Measurements from ENCODE around the gene MAN1C1. TPM values are rescaled to one million over a fixed set of nuclear protein-coding genes. Genes with fewer than 3 reads are reported as not detected.

MAN1C1 gene
- total RNA-seq, 1 experiment from 2014 or later = 9.3 TPM

GRCh38 chr1:25569597-25570396 is 46.8 kb upstream of the MAN1C1 start:
- H3K27ac Mint-ChIP-seq = no peak overlapping the region
- Histone ChIP-seq H3T11ph (ENCODE audit: low read length) (no peak overlapping the region), H2BK120ac (ENCODE audit: low read depth, low read length, poor library complexity, severe bottlenecking) (no peak overlapping the region), H3K23me2 (ENCODE audit: insufficient read length, low read depth, low read length, poor library complexity, severe bottlenecking) (no peaks in the 10 kb centered on the region), H4K5ac (ENCODE audit: insufficient read length, low read depth, low read length) (no peak overlapping the region), H3K56ac (ENCODE audit: insufficient read length, low read depth, low read length) (no peak overlapping the region), H2BK12ac (ENCODE audit: insufficient read length, low read depth, low read length) (no peak overlapping the region), H3K9ac (ENCODE audit: extremely low read depth, insufficient read length, low read length) (no peak overlapping the region), H3K79me1 (ENCODE audit: insufficient read depth, low read depth, low read length, poor library complexity, severe bottlenecking) (no peaks in the 10 kb centered on the region), H4K20me1 (ENCODE audit: control insufficient read depth, insufficient read depth, insufficient read length) (no peaks in the 10 kb centered on the region), H3K4ac (ENCODE audit: low read depth, low read length) (no peak overlapping the region), H3K9me3 (ENCODE audit: control insufficient read depth, low read depth, low read length) (no peaks in the 10 kb centered on the region), H2AFZ (ENCODE audit: low read length) (no peak overlapping the region), H3K14ac (ENCODE audit: insufficient read depth, low read length) (no peak overlapping the region), H3K4me1 (ENCODE audit: insufficient read depth, low read length) (no peaks in the 10 kb centered on the region), H2AK5ac (ENCODE audit: insufficient read length, low read length) (no peak overlapping the region), H2BK15ac (ENCODE audit: low read depth, low read length) (no peak overlapping the region), H3K23ac (ENCODE audit: insufficient read length, low read depth, low read length) (no peak overlapping the region), H2BK5ac (ENCODE audit: insufficient read length, low read length) (no peak overlapping the region), H4K8ac (replicated peaks; ENCODE audit: insufficient read length, low read depth, low read length) (no peak overlapping the region), H3K79me2 (ENCODE audit: insufficient read depth, low read length) (no peaks in the 10 kb centered on the region), H2BK20ac (ENCODE audit: low read depth, low read length, poor library complexity, severe bottlenecking) (no peak overlapping the region), H3K18ac (ENCODE audit: insufficient read length, low read depth, low read length) (no peak overlapping the region), H3K4me2 (ENCODE audit: insufficient read depth, insufficient read length, low read length) (no peak overlapping the region), H3K27me3 (ENCODE audit: insufficient read depth, low read length) (no peaks in the 10 kb centered on the region), H3K27ac (ENCODE audit: insufficient read length, low read depth, low read length) (no peak overlapping the region), H4K91ac (ENCODE audit: insufficient read length, low read depth, low read length) (no peak overlapping the region)
- no peak overlapping the region for H3K4me3 Mint-ChIP-seq
- H3K27me3 Mint-ChIP-seq (ENCODE audit: low read depth) = peaks cover 1% of the 10 kb centered on the region
- no peak for TF ChIP-seq CTCF (conservative IDR thresholded peaks at IDR 0.05)
- no peaks in the 10 kb centered on the region for H3K9me3 Mint-ChIP-seq
- peaks cover 63 to 69% of the 10 kb centered on the region in 2 experiments for H3K4me1 Mint-ChIP-seq
- WGBS (ENCODE audit: extremely low coverage, insufficient read length, low lambda C conversion rate) = no CpG with 5 or more reads among the region's 18 CpGs
- no peak for DNase-seq
- H3K36me3 Mint-ChIP-seq (ENCODE audit: insufficient read depth in 1 of 3, low read depth in 3 of 3) = peaks cover 0 to 2% (median 0%) of the 10 kb centered on the region in 3 experiments; a peak in 2 of 7 replicates
